Hepatocyte (in vitro differentiated cells): ENCODE results near the gene C10orf95. TPM values are rescaled to one million over a fixed set of nuclear protein-coding genes. Genes with fewer than 3 reads are reported as not detected.

ENCODE experiments used
- DNase-seq: peaks from one replicate; pipeline ENCODE4 v3.0.0-alpha.2; 2016; ENCODE audit warnings: low spot score
- H2AFZ ChIP-seq: fragments of 200-600 bp; sonication (generic); 2 replicates; pipeline ENCODE4 v1.6.0; 2016; ENCODE audit warnings: antibody characterized with exemption, mild to moderate bottlenecking
- H3K27ac ChIP-seq: fragments of 200-600 bp; sonication (generic); 2 replicates; pipeline ENCODE4 v1.5.1; 2016; ENCODE audit warnings: mild to moderate bottlenecking
- H3K27me3 ChIP-seq: fragments of 200-600 bp; sonication (generic); 2 replicates; pipeline ENCODE4 v1.6.1; 2016
- H3K36me3 ChIP-seq: fragments of 200-600 bp; sonication (generic); replicated peaks from 2 replicates; pipeline ENCODE4 v1.5.1; 2016; ENCODE audit warnings: low read depth; ENCODE audit not compliant: insufficient read depth
- H3K4me1 ChIP-seq: fragments of 200-600 bp; sonication (generic); 2 replicates; pipeline ENCODE4 v1.5.1; 2016; ENCODE audit warnings: mild to moderate bottlenecking, moderate library complexity; ENCODE audit not compliant: insufficient read depth
- H3K4me2 ChIP-seq: fragments of 200-600 bp; sonication (generic); 2 replicates; pipeline ENCODE4 v1.6.0; 2016
- H3K4me3 ChIP-seq: fragments of 200-600 bp; sonication (generic); 2 replicates; pipeline ENCODE4 v1.5.1; 2016; ENCODE audit warnings: mild to moderate bottlenecking
- H3K79me2 ChIP-seq: fragments of 200-600 bp; sonication (generic); 2 replicates; pipeline ENCODE4 v1.6.0; 2017; ENCODE audit warnings: mild to moderate bottlenecking
- H3K9me2 ChIP-seq: fragments of 200-600 bp; sonication (generic); replicated peaks from 2 replicates; pipeline ENCODE4 v1.6.0; 2017; ENCODE audit warnings: mild to moderate bottlenecking; ENCODE audit not compliant: insufficient read depth
- H3K9me3 ChIP-seq: fragments of 200-600 bp; sonication (generic); 2 replicates; pipeline ENCODE4 v1.5.1; 2016; ENCODE audit warnings: low read depth, mild to moderate bottlenecking
- H4K20me1 ChIP-seq: fragments of 200-600 bp; sonication (generic); 2 replicates; pipeline ENCODE4 v1.6.0; 2016; ENCODE audit warnings: mild to moderate bottlenecking; ENCODE audit not compliant: insufficient read depth, poor library complexity, severe bottlenecking
- EZH2 ChIP-seq: fragments of 200-600 bp; sonication (generic); IDR thresholded peaks from 2 replicates; pipeline ENCODE4 v1.6.1; 2016; ENCODE audit warnings: antibody characterized with exemption, mild to moderate bottlenecking, borderline replicate concordance
- EZH2phosphoT487 ChIP-seq: fragments of 200-600 bp; sonication (generic); IDR thresholded peaks from one replicate; pipeline ENCODE4 v1.6.1; 2018; ENCODE audit warnings: antibody characterized with exemption, mild to moderate bottlenecking, low read depth, moderate library complexity; ENCODE audit not compliant: unreplicated experiment, severe bottlenecking
- WGBS: methylation state at CpG from one replicate; pipeline ENCODE4 v1.1.6; 2016; ENCODE audit warnings: low lambda C conversion rate; ENCODE audit errors: missing lambda C conversion rate; 5-methylcytosine and 5-hydroxymethylcytosine counted together
- polyA plus RNA-seq: library from polyadenylated mRNA; unstranded; fragments of >200 nt; fragmentation: Nextera tagmentation; extraction: Ambion mirVana; gene quantifications from 2 replicates; pipeline ENCODE4 v1.2.1, GENCODE V29; 2016
- total RNA-seq: library from RNA; depleted of rRNA; stranded (reverse); fragments of >200 nt; gene quantifications from 2 replicates; pipeline ENCODE4 v1.2.3, GENCODE V29; 2014
- TF ChIP-seq, protein P1 (sequence below): fragments of 200-600 bp; sonication (generic); IDR thresholded peaks from 2 replicates; pipeline ENCODE4 v1.5.1; 2016; ENCODE audit warnings: antibody characterized with exemption, mild to moderate bottlenecking; ENCODE audit not compliant: poor library complexity

Gene C10orf95
- total and polyA plus RNA-seq, 2 experiments from 2014 or later, result 5.2 to 7.7 TPM

DNA sequence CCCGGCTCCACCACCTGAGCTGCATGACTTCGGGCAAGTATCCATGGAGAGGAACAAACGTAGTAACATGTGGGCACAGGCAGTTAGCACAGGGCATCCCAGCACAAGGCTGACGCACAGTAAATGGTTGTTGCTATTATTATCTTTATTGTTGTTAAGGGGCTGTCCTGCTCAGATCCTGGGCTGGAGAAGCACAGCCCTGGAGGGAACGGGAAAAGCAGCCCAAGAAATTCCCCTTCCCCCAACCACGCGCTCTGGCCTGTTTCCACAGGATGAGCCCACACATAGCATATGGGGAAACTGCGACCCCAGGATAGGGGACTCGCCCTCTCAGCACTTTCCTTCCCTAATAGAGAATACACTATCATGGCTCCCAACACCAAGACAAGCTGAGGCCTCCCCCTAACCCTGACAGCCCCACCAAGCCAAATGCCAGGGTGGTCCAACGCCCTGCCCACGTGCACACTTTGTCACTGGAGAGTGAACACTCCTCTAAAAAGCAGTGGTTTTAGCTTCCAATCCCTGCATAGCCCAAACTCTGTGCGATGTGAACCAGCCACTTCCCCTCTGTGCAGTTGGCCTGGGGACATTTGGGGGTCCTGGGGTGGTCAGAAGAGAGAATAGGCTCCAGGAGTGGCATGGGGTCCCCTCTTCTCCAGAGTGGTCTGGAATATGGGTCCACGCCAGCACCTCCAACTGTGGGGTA is 43.8 kb downstream of the C10orf95 start:
- Histone ChIP-seq H3K4me3 (no peak overlapping the region), H3K27me3 (peaks cover 31% of the 10 kb centered on the region), H3K9me2 (no peaks in the 10 kb centered on the region), H3K4me1 (peaks cover 11% of the 10 kb centered on the region), H3K79me2 (no peaks in the 10 kb centered on the region), H4K20me1 (no peaks in the 10 kb centered on the region), H3K27ac (peak overlapping the region; percentile 27), H2AFZ (no peak overlapping the region), H3K4me2 (peak overlapping the region; percentile 96), H3K9me3 (no peaks in the 10 kb centered on the region), H3K36me3 (no peaks in the 10 kb centered on the region)
- TF ChIP-seq, protein P1, sequence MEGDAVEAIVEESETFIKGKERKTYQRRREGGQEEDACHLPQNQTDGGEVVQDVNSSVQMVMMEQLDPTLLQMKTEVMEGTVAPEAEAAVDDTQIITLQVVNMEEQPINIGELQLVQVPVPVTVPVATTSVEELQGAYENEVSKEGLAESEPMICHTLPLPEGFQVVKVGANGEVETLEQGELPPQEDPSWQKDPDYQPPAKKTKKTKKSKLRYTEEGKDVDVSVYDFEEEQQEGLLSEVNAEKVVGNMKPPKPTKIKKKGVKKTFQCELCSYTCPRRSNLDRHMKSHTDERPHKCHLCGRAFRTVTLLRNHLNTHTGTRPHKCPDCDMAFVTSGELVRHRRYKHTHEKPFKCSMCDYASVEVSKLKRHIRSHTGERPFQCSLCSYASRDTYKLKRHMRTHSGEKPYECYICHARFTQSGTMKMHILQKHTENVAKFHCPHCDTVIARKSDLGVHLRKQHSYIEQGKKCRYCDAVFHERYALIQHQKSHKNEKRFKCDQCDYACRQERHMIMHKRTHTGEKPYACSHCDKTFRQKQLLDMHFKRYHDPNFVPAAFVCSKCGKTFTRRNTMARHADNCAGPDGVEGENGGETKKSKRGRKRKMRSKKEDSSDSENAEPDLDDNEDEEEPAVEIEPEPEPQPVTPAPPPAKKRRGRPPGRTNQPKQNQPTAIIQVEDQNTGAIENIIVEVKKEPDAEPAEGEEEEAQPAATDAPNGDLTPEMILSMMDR, result no peak
- TF ChIP-seq EZH2phosphoT487 (no peak), EZH2 (no peak)
- DNase-seq, result no peak
- whole genome bisulfite sequencing, result 81% methylated on average over 13 of the region's 13 CpGs

- DNase-seq, result no peak
- Histone ChIP-seq H3K27me3 (peaks cover 23% of the 10 kb centered on the region), H3K27ac (peak overlapping the region; percentile 12), H4K20me1 (no peaks in the 10 kb centered on the region), H2AFZ (no peak overlapping the region), H3K9me3 (no peaks in the 10 kb centered on the region), H3K4me2 (no peak overlapping the region), H3K4me3 (no peak overlapping the region), H3K4me1 (peaks cover 11% of the 10 kb centered on the region), H3K79me2 (no peaks in the 10 kb centered on the region), H3K9me2 (no peaks in the 10 kb centered on the region), H3K36me3 (no peaks in the 10 kb centered on the region)
- 82% methylated on average over 2 of the region's 2 CpGs for WGBS
- TF ChIP-seq, protein P1, result no peak
- TF ChIP-seq EZH2, result no peak
- TF ChIP-seq EZH2phosphoT487, result no peak
Measured at GRCh38 chr10:102406815-102407214, 44.5 kb downstream of the C10orf95 start.

GRCh38 chr10:102405632-102406031 is 45.7 kb downstream of the C10orf95 start:
- Histone ChIP-seq H3K9me3 (no peaks in the 10 kb centered on the region), H3K36me3 (no peaks in the 10 kb centered on the region), H4K20me1 (no peaks in the 10 kb centered on the region), H2AFZ (no peak overlapping the region), H3K79me2 (no peaks in the 10 kb centered on the region), H3K27ac (no peak overlapping the region), H3K4me1 (peaks cover 15% of the 10 kb centered on the region), H3K4me2 (no peak overlapping the region), H3K27me3 (peaks cover 23% of the 10 kb centered on the region), H3K9me2 (no peaks in the 10 kb centered on the region), H3K4me3 (no peak overlapping the region)
- WGBS, result 93% methylated on average over 6 of the region's 6 CpGs
- TF ChIP-seq EZH2phosphoT487 (no peak), EZH2 (no peak)
- TF ChIP-seq, protein P1, result no peak
- DNase-seq, result no peak
